ENCODE measurements around the gene STK17A. TPM values are rescaled to one million over a fixed set of nuclear protein-coding genes. Genes with fewer than 3 reads are reported as not detected.

STK17A gene
- total RNA-seq, 2 experiments from 2014 or later = 25.8 to 28.7 TPM

GRCh38 chr7:43552122-43552521 lies 30.8 kb upstream of the STK17A start:
- no peak overlapping the region for H2AFZ ChIP-seq (ENCODE audit: low read length)
- H3K79me2 ChIP-seq (ENCODE audit: insufficient read depth, low read depth, low read length) = no peaks in the 10 kb centered on the region
- ChIA-PET CTCF (ENCODE audit: unreplicated experiment) (interaction anchor here (0.5 kb wide), 1 partner anchor 30 kb away, joined by 15 read pairs; no protein-coding TSS in a partner anchor), POLR2A (interaction anchor here (0.7 kb wide), 1 partner anchor 1861 kb away, joined by 3 read pairs; no protein-coding TSS in a partner anchor)
- no peak overlapping the region for H3K4me3 ChIP-seq (ENCODE audit: low read depth, low read length, poor library complexity, severe bottlenecking)
- no peaks in the 10 kb centered on the region for H3K36me3 ChIP-seq (ENCODE audit: insufficient read depth, low read length)
- no peaks in the 10 kb centered on the region for H3K4me1 ChIP-seq (ENCODE audit: insufficient read depth, low read length, poor library complexity, severe bottlenecking)
- no peaks in the 10 kb centered on the region for H4K20me1 ChIP-seq (ENCODE audit: insufficient read depth, low read length)
- H3K4me2 ChIP-seq (ENCODE audit: low read length) = no peak overlapping the region
- no peak for TF ChIP-seq CTCF (conservative IDR thresholded peaks at IDR 0.05; ENCODE audit: low read length)
- TF ChIP-seq EZH2phosphoT487 (IDR thresholded peaks at IDR 0.05; ENCODE audit: borderline replicate concordance, low read depth, low read length) = no peak
- H3K27ac ChIP-seq (ENCODE audit: low read depth, low read length, poor library complexity, severe bottlenecking) = no peak overlapping the region
- no peaks in the 10 kb centered on the region for H3K9me3 ChIP-seq (ENCODE audit: low read length)
- DNase-seq (ENCODE audit: low spot score) = no peak
- intact Hi-C loops (cut with micrococcal nuclease; ENCODE audit: unreplicated experiment) = no loop called here
- no peaks in the 10 kb centered on the region for H3K9me2 ChIP-seq (ENCODE audit: insufficient read depth, low read length)
- BruUV-seq (replicated peaks) = no TSS peak

GRCh38 chr7:43553999-43554398 lies 28.9 kb upstream of the STK17A start:
- CTCF ChIA-PET (ENCODE audit: unreplicated experiment) = no interaction called here
- intact Hi-C loops (cut with micrococcal nuclease; ENCODE audit: unreplicated experiment) = no loop called here

More at GRCh38 chr7:43553999-43554398, 28.9 kb upstream of the STK17A start:
- Histone ChIP-seq H3K4me1 (ENCODE audit: insufficient read depth, low read length, poor library complexity, severe bottlenecking) (no peaks in the 10 kb centered on the region), H3K4me3 (ENCODE audit: low read depth, low read length, poor library complexity, severe bottlenecking) (no peak overlapping the region), H4K20me1 (ENCODE audit: insufficient read depth, low read length) (no peaks in the 10 kb centered on the region), H3K4me2 (ENCODE audit: low read length) (no peak overlapping the region), H3K36me3 (ENCODE audit: insufficient read depth, low read length) (no peaks in the 10 kb centered on the region), H3K9me3 (ENCODE audit: low read length) (no peaks in the 10 kb centered on the region), H3K27ac (ENCODE audit: low read depth, low read length, poor library complexity, severe bottlenecking) (no peak overlapping the region), H3K79me2 (ENCODE audit: insufficient read depth, low read depth, low read length) (no peaks in the 10 kb centered on the region), H2AFZ (ENCODE audit: low read length) (no peak overlapping the region), H3K9me2 (ENCODE audit: insufficient read depth, low read length) (no peaks in the 10 kb centered on the region)
- TF ChIP-seq EZH2phosphoT487 (IDR thresholded peaks at IDR 0.05; ENCODE audit: borderline replicate concordance, low read depth, low read length) = no peak
- no peak for TF ChIP-seq CTCF (conservative IDR thresholded peaks at IDR 0.05; ENCODE audit: low read length)
- no peak for DNase-seq (ENCODE audit: low spot score)
- POLR2A ChIA-PET = no interaction called here
- no TSS peak for BruUV-seq (replicated peaks)
